KOPT-K1 (cell line): ENCODE results near the gene RAB40B.

Experiments
- H3K27ac ChIP-seq: fragments of 200-600 bp; sonication (generic); 2 replicates; pipeline ENCODE4 v1.5.1; 2016; ENCODE audit warnings: antibody characterized with exemption, mild to moderate bottlenecking, low read depth, low read length; ENCODE audit not compliant: poor library complexity, severe bottlenecking
- H3K36me3 ChIP-seq: fragments of 200-600 bp; sonication (generic); 2 replicates; pipeline ENCODE4 v1.5.1; 2017; ENCODE audit warnings: antibody characterized with exemption, mild to moderate bottlenecking, low read length, moderate library complexity; ENCODE audit not compliant: insufficient read depth
- H3K9me3 ChIP-seq: fragments of 200-600 bp; sonication (generic); 2 replicates; pipeline ENCODE4 v1.5.1; 2017; ENCODE audit warnings: antibody characterized with exemption, low read length, mild to moderate bottlenecking; ENCODE audit not compliant: insufficient read depth, poor library complexity, severe bottlenecking

RAB40B gene

GRCh38 chr17:82668631-82669099 is 29.8 kb downstream of the RAB40B start:
- H3K27ac ChIP-seq: no peak overlapping the region
- no peaks in the 10 kb centered on the region for H3K36me3 ChIP-seq

GRCh38 chr17:82668024-82668630 is 30.4 kb downstream of the RAB40B start:
- Histone ChIP-seq H3K27ac (no peak overlapping the region), H3K9me3 (no peaks in the 10 kb centered on the region), H3K36me3 (no peaks in the 10 kb centered on the region)

More at GRCh38 chr17:82668631-82669099, 29.8 kb downstream of the RAB40B start:
- H3K9me3 ChIP-seq: no peaks in the 10 kb centered on the region

- Histone ChIP-seq H3K36me3 (no peaks in the 10 kb centered on the region), H3K27ac (no peak overlapping the region), H3K9me3 (no peaks in the 10 kb centered on the region)
Measured at GRCh38 chr17:82667668-82668000, 30.9 kb downstream of the RAB40B start.

- H3K9me3 ChIP-seq: no peaks in the 10 kb centered on the region
- H3K27ac ChIP-seq: no peak overlapping the region
- no peaks in the 10 kb centered on the region for H3K36me3 ChIP-seq
Measured at GRCh38 chr17:82666931-82667667, 31.4 kb downstream of the RAB40B start.

- Histone ChIP-seq H3K36me3 (no peaks in the 10 kb centered on the region), H3K27ac (no peak overlapping the region), H3K9me3 (no peaks in the 10 kb centered on the region)
Measured at GRCh38 chr17:82665891-82666290, 32.6 kb downstream of the RAB40B start.

- Histone ChIP-seq H3K9me3 (no peaks in the 10 kb centered on the region), H3K27ac (no peak overlapping the region), H3K36me3 (no peaks in the 10 kb centered on the region)
Measured at GRCh38 chr17:82665217-82665616, 33.3 kb downstream of the RAB40B start.

- no peak overlapping the region for H3K27ac ChIP-seq
- no peaks in the 10 kb centered on the region for H3K9me3 ChIP-seq
- no peaks in the 10 kb centered on the region for H3K36me3 ChIP-seq
Measured at GRCh38 chr17:82664701-82665182, 33.8 kb downstream of the RAB40B start.

- no peaks in the 10 kb centered on the region for H3K36me3 ChIP-seq
- no peak overlapping the region for H3K27ac ChIP-seq
- no peaks in the 10 kb centered on the region for H3K9me3 ChIP-seq
Measured at GRCh38 chr17:82664276-82664575, 34.3 kb downstream of the RAB40B start.

GRCh38 chr17:82663381-82664275 is 34.9 kb downstream of the RAB40B start:
- Histone ChIP-seq H3K27ac (no peak overlapping the region), H3K9me3 (no peaks in the 10 kb centered on the region), H3K36me3 (no peaks in the 10 kb centered on the region)

- Histone ChIP-seq H3K27ac (no peak overlapping the region), H3K36me3 (no peaks in the 10 kb centered on the region), H3K9me3 (no peaks in the 10 kb centered on the region)
Measured at GRCh38 chr17:82662711-82663261, 35.7 kb downstream of the RAB40B start.

- no peak overlapping the region for H3K27ac ChIP-seq
Measured at GRCh38 chr17:82661717-82662683, 36.5 kb downstream of the RAB40B start.

GRCh38 chr17:82659886-82660285 is 38.6 kb downstream of the RAB40B start:
- Histone ChIP-seq H3K9me3 (no peaks in the 10 kb centered on the region), H3K27ac (no peak overlapping the region), H3K36me3 (no peaks in the 10 kb centered on the region)

More at GRCh38 chr17:82661717-82662683, 36.5 kb downstream of the RAB40B start:
- Histone ChIP-seq H3K36me3 (no peaks in the 10 kb centered on the region), H3K9me3 (no peaks in the 10 kb centered on the region)

- H3K9me3 ChIP-seq: no peaks in the 10 kb centered on the region
- H3K27ac ChIP-seq: no peak overlapping the region
- no peaks in the 10 kb centered on the region for H3K36me3 ChIP-seq
Measured at GRCh38 chr17:82658796-82659452, 39.6 kb downstream of the RAB40B start.

- no peaks in the 10 kb centered on the region for H3K9me3 ChIP-seq
- H3K27ac ChIP-seq: no peak overlapping the region
- no peaks in the 10 kb centered on the region for H3K36me3 ChIP-seq
Measured at GRCh38 chr17:82658331-82658730, 40.2 kb downstream of the RAB40B start.
